Measurements from ENCODE around the gene ABCF2.

ABCF2 gene

DNA sequence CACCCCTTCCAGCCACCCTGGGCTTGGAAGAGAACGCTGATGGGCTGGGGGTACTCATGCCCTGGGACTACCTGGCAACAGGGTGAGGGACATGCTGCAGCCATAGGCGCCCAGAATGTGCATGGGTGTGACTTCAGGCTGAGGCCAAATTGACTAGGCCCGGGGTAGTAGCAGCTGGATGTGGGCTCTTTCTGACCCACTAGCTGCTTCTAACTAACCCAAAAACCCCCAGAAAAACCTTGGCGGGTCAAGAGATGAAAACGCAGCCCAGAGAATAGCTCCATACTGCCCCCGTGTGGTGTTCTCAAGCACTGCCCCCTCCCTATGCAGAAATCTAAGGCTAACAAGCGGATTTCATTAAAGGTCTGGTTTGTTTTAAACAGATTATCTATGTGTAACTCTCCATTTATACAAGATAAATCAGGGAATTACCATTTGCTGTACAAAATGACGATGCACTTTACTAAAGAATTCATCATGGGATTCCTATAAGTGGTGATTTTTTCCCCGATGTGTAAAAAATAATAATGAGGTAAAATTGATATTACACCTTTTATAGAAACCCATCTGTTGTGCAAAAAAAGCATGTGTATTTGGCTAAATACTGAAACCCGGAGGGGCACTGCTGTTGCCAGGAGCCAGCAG lies 17.3 kb upstream of the ABCF2 start:
- peak overlapping the region; percentile 93 for H3K18ac ChIP-seq (ENCODE audit: low read length)
- H2BK120ac ChIP-seq (ENCODE audit: low read depth, low read length): peak overlapping the region; percentile 23
- H4K91ac ChIP-seq (ENCODE audit: low read depth, low read length, poor library complexity): no peak overlapping the region
- peak overlapping the region; percentile 99 for H2BK12ac ChIP-seq (ENCODE audit: low read length)
- peak overlapping the region; percentile 86 for H3K14ac ChIP-seq (ENCODE audit: low read length)
- H3K4me2 ChIP-seq (ENCODE audit: insufficient read depth, low read length, poor library complexity, severe bottlenecking): peak overlapping the region; percentile 46
- H3K4me1 ChIP-seq (ENCODE audit: control insufficient read depth in 2 of 2, insufficient read depth in 1 of 2, low read depth in 1 of 2, low read length in 2 of 2): peaks cover 37 to 40% of the 10 kb centered on the region in 2 donors
- peak overlapping the region; percentile 93 for H2AK5ac ChIP-seq (ENCODE audit: low read depth, low read length)
- peak overlapping the region; percentile 5 for H3K27ac ChIP-seq (replicated peaks; ENCODE audit: low read length)
- peak overlapping the region; percentile 58 for H2BK5ac ChIP-seq (ENCODE audit: low read length)
- H3K9ac ChIP-seq (ENCODE audit: low read depth, low read length, poor library complexity): peak overlapping the region; percentile 80
- WGBS, 2 donors (ENCODE audit: extremely low coverage in 2 of 2, insufficient read length in 2 of 2, insufficient replicate concordance in 1 of 2): no CpG with 5 or more reads among the region's 10 CpGs
- H3K27me3 ChIP-seq (ENCODE audit: control insufficient read depth in 3 of 3, insufficient read depth in 3 of 3, low read depth in 1 of 3, low read length in 3 of 3): peaks cover 0 to 22% (median 0%) of the 10 kb centered on the region in 3 experiments
- H3K4ac ChIP-seq (ENCODE audit: low read length): peak overlapping the region; percentile 32
- no peak overlapping the region for H4K8ac ChIP-seq (ENCODE audit: low read depth, low read length)
- DNase-seq (ENCODE audit: low spot score): peak; percentile 70
- H3K79me1 ChIP-seq (ENCODE audit: low read depth, low read length): peaks cover 3% of the 10 kb centered on the region
- H3K23ac ChIP-seq (ENCODE audit: low read depth, low read length, poor library complexity): peak overlapping the region; percentile 61
- no peak overlapping the region for H3K4me3 ChIP-seq (ENCODE audit: low read length in 2 of 2)
- H2BK15ac ChIP-seq (ENCODE audit: low read length): peak overlapping the region; percentile 80
- H3K36me3 ChIP-seq (replicated peaks in 1 of 2; ENCODE audit: control insufficient read depth in 2 of 2, insufficient read depth in 2 of 2, low read length in 2 of 2): peaks cover 8 to 36% of the 10 kb centered on the region in 2 donors
- peak overlapping the region; percentile 18 for H2AFZ ChIP-seq (ENCODE audit: low read length)
- no peaks in the 10 kb centered on the region for H3K9me3 ChIP-seq (replicated peaks in 1 of 2; ENCODE audit: control insufficient read depth in 2 of 2, insufficient read depth in 1 of 2, low read depth in 1 of 2, low read length in 2 of 2)

- Histone ChIP-seq H3K4me1 (ENCODE audit: control insufficient read depth in 2 of 2, insufficient read depth in 1 of 2, low read depth in 1 of 2, low read length in 2 of 2) (peaks cover 35 to 39% of the 10 kb centered on the region in 2 donors), H2BK5ac (ENCODE audit: low read length) (peak overlapping the region; percentile 45), H3K23ac (ENCODE audit: low read depth, low read length, poor library complexity) (peak overlapping the region; percentile 61), H4K8ac (ENCODE audit: low read depth, low read length) (no peak overlapping the region), H2BK120ac (ENCODE audit: low read depth, low read length) (peak overlapping the region; percentile 23), H2BK15ac (ENCODE audit: low read length) (peak overlapping the region; percentile 80), H3K14ac (ENCODE audit: low read length) (peak overlapping the region; percentile 86), H2AFZ (ENCODE audit: low read length) (peak overlapping the region; percentile 18), H3K79me1 (ENCODE audit: low read depth, low read length) (peaks cover 3% of the 10 kb centered on the region), H2BK12ac (ENCODE audit: low read length) (peak overlapping the region; percentile 99), H3K36me3 (replicated peaks in 1 of 2; ENCODE audit: control insufficient read depth in 2 of 2, insufficient read depth in 2 of 2, low read length in 2 of 2) (peaks cover 10 to 44% of the 10 kb centered on the region in 2 donors), H2AK5ac (ENCODE audit: low read depth, low read length) (peak overlapping the region; percentile 93), H3K9me3 (replicated peaks in 1 of 2; ENCODE audit: control insufficient read depth in 2 of 2, insufficient read depth in 1 of 2, low read depth in 1 of 2, low read length in 2 of 2) (no peaks in the 10 kb centered on the region), H3K18ac (ENCODE audit: low read length) (peak overlapping the region; percentile 93), H3K4me2 (ENCODE audit: insufficient read depth, low read length, poor library complexity, severe bottlenecking) (peak overlapping the region; percentile 46), H3K4ac (ENCODE audit: low read length) (peak overlapping the region; percentile 70), H3K27me3 (ENCODE audit: control insufficient read depth in 3 of 3, insufficient read depth in 3 of 3, low read depth in 1 of 3, low read length in 3 of 3) (peaks cover 0 to 22% (median 0%) of the 10 kb centered on the region in 3 experiments), H4K91ac (ENCODE audit: low read depth, low read length, poor library complexity) (no peak overlapping the region), H3K4me3 (ENCODE audit: low read length in 2 of 2) (no peak overlapping the region), H3K27ac (replicated peaks; ENCODE audit: low read length) (peak overlapping the region; percentile 5), H3K9ac (ENCODE audit: low read depth, low read length, poor library complexity) (peak overlapping the region; percentile 80)
- WGBS, 2 donors (ENCODE audit: extremely low coverage in 2 of 2, insufficient read length in 2 of 2, insufficient replicate concordance in 1 of 2): no CpG with 5 or more reads among the region's 17 CpGs
- DNase-seq (ENCODE audit: low spot score): peak; percentile 18
Measured at GRCh38 chr7:151243408-151244195, 16.6 kb upstream of the ABCF2 start.

DNA sequence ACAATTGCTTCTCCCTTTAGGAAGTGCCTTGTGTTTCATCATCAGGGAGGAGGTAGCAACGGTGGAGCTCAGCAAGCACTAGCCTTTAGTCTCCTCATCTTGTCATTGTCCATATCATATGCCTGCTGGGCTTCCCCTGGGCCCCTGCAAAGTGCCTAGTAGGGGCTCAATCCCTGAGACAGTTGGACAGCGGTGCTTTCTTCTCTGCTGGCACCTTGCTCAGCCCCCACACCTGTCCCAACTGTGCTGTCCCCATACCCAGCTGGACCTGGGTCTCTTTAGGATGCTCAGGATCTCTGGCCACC lies 16.0 kb upstream of the ABCF2 start:
- no peak overlapping the region for H2AK5ac ChIP-seq (ENCODE audit: low read depth, low read length)
- no peak overlapping the region for H3K23ac ChIP-seq (ENCODE audit: low read depth, low read length, poor library complexity)
- H2BK12ac ChIP-seq (ENCODE audit: low read length): no peak overlapping the region
- no peaks in the 10 kb centered on the region for H3K9me3 ChIP-seq (replicated peaks in 1 of 2; ENCODE audit: control insufficient read depth in 2 of 2, insufficient read depth in 1 of 2, low read depth in 1 of 2, low read length in 2 of 2)
- no peak overlapping the region for H4K8ac ChIP-seq (ENCODE audit: low read depth, low read length)
- H2AFZ ChIP-seq (ENCODE audit: low read length): no peak overlapping the region
- no peak overlapping the region for H2BK5ac ChIP-seq (ENCODE audit: low read length)
- H3K4ac ChIP-seq (ENCODE audit: low read length): no peak overlapping the region
- H2BK120ac ChIP-seq (ENCODE audit: low read depth, low read length): no peak overlapping the region
- no peak overlapping the region for H3K9ac ChIP-seq (ENCODE audit: low read depth, low read length, poor library complexity)
- no peak overlapping the region for H3K14ac ChIP-seq (ENCODE audit: low read length)
- H4K91ac ChIP-seq (ENCODE audit: low read depth, low read length, poor library complexity): no peak overlapping the region
- no peak overlapping the region for H3K4me3 ChIP-seq (ENCODE audit: low read length in 2 of 2)
- H3K4me2 ChIP-seq (ENCODE audit: insufficient read depth, low read length, poor library complexity, severe bottlenecking): no peak overlapping the region
- peaks cover 13 to 50% of the 10 kb centered on the region in 2 donors for H3K36me3 ChIP-seq (replicated peaks in 1 of 2; ENCODE audit: control insufficient read depth in 2 of 2, insufficient read depth in 2 of 2, low read length in 2 of 2)
- H3K4me1 ChIP-seq (ENCODE audit: control insufficient read depth in 2 of 2, insufficient read depth in 1 of 2, low read depth in 1 of 2, low read length in 2 of 2): peaks cover 35 to 39% of the 10 kb centered on the region in 2 donors
- H3K18ac ChIP-seq (ENCODE audit: low read length): no peak overlapping the region
- H3K27ac ChIP-seq (replicated peaks; ENCODE audit: low read length): no peak overlapping the region
- WGBS, 2 donors (ENCODE audit: extremely low coverage in 2 of 2, insufficient read length in 2 of 2, insufficient replicate concordance in 1 of 2): no CpG with 5 or more reads among the region's 2 CpGs
- H3K79me1 ChIP-seq (ENCODE audit: low read depth, low read length): peaks cover 3% of the 10 kb centered on the region
- H2BK15ac ChIP-seq (ENCODE audit: low read length): no peak overlapping the region
- no peak for DNase-seq (ENCODE audit: low spot score)
- H3K27me3 ChIP-seq (ENCODE audit: control insufficient read depth in 3 of 3, insufficient read depth in 3 of 3, low read depth in 1 of 3, low read length in 3 of 3): peaks cover 0 to 22% (median 0%) of the 10 kb centered on the region in 3 experiments

Data from neuronal stem cell (in vitro differentiated cells).